Amniotic stem cell (primary cell): ENCODE results near the gene USP9Y.

Experiments
- DNase-seq: peaks from one replicate; lab custom pipeline; 2025; lab: John Stamatoyannopoulos, UW

The USP9Y gene

GRCh38 chrY:12765976-12766375, 64.9 kb downstream of the USP9Y start:
- no peak for DNase-seq

- no peak for DNase-seq
Observed at GRCh38 chrY:12784521-12784920, 83.5 kb downstream of the USP9Y start.

GRCh38 chrY:12793999-12794398, 93.0 kb downstream of the USP9Y start:
- DNase-seq: no peak

GRCh38 chrY:12808046-12808445, 107.0 kb downstream of the USP9Y start:
- DNase-seq: no peak

- DNase-seq: no peak
Observed at GRCh38 chrY:12809034-12809433, 108.0 kb downstream of the USP9Y start.

GRCh38 chrY:12823408-12823807, 122.4 kb downstream of the USP9Y start:
- no peak for DNase-seq

GRCh38 chrY:12826791-12827190, 125.8 kb downstream of the USP9Y start:
- no peak for DNase-seq

GRCh38 chrY:12833284-12833683, 132.3 kb downstream of the USP9Y start:
- DNase-seq: no peak

- no peak for DNase-seq
Observed at GRCh38 chrY:12837550-12837949, 136.5 kb downstream of the USP9Y start.

- DNase-seq: no peak
Observed at GRCh38 chrY:12841368-12841767, 140.3 kb downstream of the USP9Y start.

- DNase-seq: no peak
Observed at GRCh38 chrY:12846793-12847192, 145.8 kb downstream of the USP9Y start.

- no peak for DNase-seq
Observed at GRCh38 chrY:12855791-12856275, 154.8 kb downstream of the USP9Y start.

GRCh38 chrY:12867960-12868359, 166.9 kb downstream of the USP9Y start:
- no peak for DNase-seq

- DNase-seq: no peak
Observed at GRCh38 chrY:12896973-12897372, 195.9 kb downstream of the USP9Y start.

GRCh38 chrY:12898604-12899003, 197.6 kb downstream of the USP9Y start:
- no peak for DNase-seq

GRCh38 chrY:12904618-12905516, 203.8 kb downstream of the USP9Y start, which contains the start of gene DDX3Y:
Gene DDX3Y (plus strand): TSS chrY:12904868. CDS start chrY:12904937, 69 bp downstream.
- DNase-seq: no peak

- DNase-seq: no peak
Observed at GRCh38 chrY:12905517-12905872, 204.5 kb downstream of the USP9Y start.

- DNase-seq: no peak
Observed at GRCh38 chrY:12905895-12906294, 204.9 kb downstream of the USP9Y start.
